A549 (cell line): ENCODE measurements around the gene TESPA1. TPM values are rescaled to one million over a fixed set of nuclear protein-coding genes. Genes with fewer than 3 reads are reported as not detected.

Experiments used
- ATAC-seq, 2 experiments: fragments of 200-7000 bp in 1 of 2; fragments of >200 bp in 1 of 2; cut with Nextera tagmentation in 1 of 2; cut with Tn5 transposase in 1 of 2; 3 replicates each; pipeline versions ENCODE4 v1.8.0 to v1.9.1; 2018 to 2020; ENCODE audit warnings: mild to moderate bottlenecking in 1 of 2, moderate library complexity in 1 of 2
- CTCF ChIA-PET: fragments of 300-600 bp; sonication (Branson Sonifier 250); formaldehyde crosslinking; extraction: SDS; loops from one replicate; lab custom pipeline; 2021; ENCODE audit warnings: antibody characterized with exemption, inconsistent platforms; lab: Yijun Ruan, JAX
- POLR2A ChIA-PET: fragments of 350-600 bp; formaldehyde crosslinking; extraction: SDS; loops from one replicate; lab custom pipeline; 2021; ENCODE audit warnings: antibody characterized with exemption, inconsistent platforms; lab: Yijun Ruan, JAX
- DNase-seq, 2 experiments: peaks; one replicate each; pipeline versions ENCODE4 v3.0.0 to v3.0.0-alpha.2; 2011 to 2016; ENCODE audit warnings: low read depth in 1 of 2, low spot score in 1 of 2
- FAIRE-seq: peaks from 2 replicates; lab custom pipeline; 2011; peaks lifted over from hg19 to GRCh38; lab: Jason Lieb, UNC
- H3K27ac ChIP-seq, 2 experiments: fragments of >200 bp; sonication (Bioruptor Twin); formaldehyde crosslinking; 3 replicates each; pipeline ENCODE4 v1.5.1; 2016 to 2017
- H3K4me1 ChIP-seq: fragments of >200 bp; sonication (Bioruptor Twin); formaldehyde crosslinking; 3 replicates; pipeline ENCODE4 v1.6.1; 2016
- H3K4me2 ChIP-seq: fragments of >200 bp; sonication (Bioruptor Twin); formaldehyde crosslinking; 3 replicates; pipeline ENCODE4 v1.6.1; 2016
- H3K4me3 ChIP-seq: fragments of >200 bp; sonication (Bioruptor Twin); formaldehyde crosslinking; 3 replicates; pipeline ENCODE4 v1.5.1; 2016
- H3K9me3 ChIP-seq: fragments of >200 bp; sonication (Bioruptor Twin); formaldehyde crosslinking; 3 replicates; pipeline ENCODE4 v1.6.1; 2016
- BCL3 ChIP-seq: fragments of >200 bp; sonication (Bioruptor Twin); formaldehyde crosslinking; IDR thresholded peaks from 3 replicates; pipeline ENCODE4 v1.6.1; 2016
- BHLHE40 ChIP-seq: IDR thresholded peaks from 2 replicates; pipeline ENCODE4 v1.6.1; 2012; ENCODE audit warnings: low read depth, low read length, inconsistent platforms
- CBX8 ChIP-seq: fragments of 200-600 bp; sonication (generic); IDR thresholded peaks from 2 replicates; pipeline ENCODE4 v1.6.1; 2016
- CHD4 ChIP-seq: fragments of 200-600 bp; sonication (generic); IDR thresholded peaks from 2 replicates; pipeline ENCODE4 v1.6.1; 2016; ENCODE audit warnings: antibody characterized with exemption, mild to moderate bottlenecking, borderline replicate concordance
- EHMT2 ChIP-seq: fragments of 200-600 bp; sonication (generic); IDR thresholded peaks from 2 replicates; pipeline ENCODE4 v1.6.1; 2016; ENCODE audit warnings: antibody characterized with exemption, low read depth, mild to moderate bottlenecking, moderate library complexity
- FOSB ChIP-seq: fragments of 250-450 bp; sonication (Bioruptor Pico); IDR thresholded peaks from 2 replicates; pipeline ENCODE4 v1.5.0; 2020; ENCODE audit warnings: mild to moderate bottlenecking, moderate library complexity
- FOSL2 ChIP-seq, 2 experiments: fragments of 450-650 bp in 1 of 2; fragments of >200 bp in 1 of 2; sonication (Bioruptor Twin) in 1 of 2; formaldehyde crosslinking; IDR thresholded peaks; 2 replicates each; pipeline versions ENCODE4 v1.5.0 to v1.6.1; 2016 to 2020; ENCODE audit warnings: mild to moderate bottlenecking in 1 of 2, moderate library complexity in 1 of 2
- HES2 ChIP-seq: fragments of >200 bp; sonication (Bioruptor Twin); formaldehyde crosslinking; IDR thresholded peaks from 2 replicates; pipeline ENCODE4 v1.6.1; 2016
- HMGXB4 ChIP-seq: fragments of 250-450 bp; sonication (Bioruptor Pico); IDR thresholded peaks from 2 replicates; pipeline ENCODE4 v1.5.0; 2021; ENCODE audit warnings: mild to moderate bottlenecking, moderate library complexity, borderline replicate concordance
- JUNB ChIP-seq: fragments of >200 bp; sonication (Bioruptor Twin); formaldehyde crosslinking; IDR thresholded peaks from 2 replicates; pipeline ENCODE4 v1.6.1; 2016
- MAFK ChIP-seq: fragments of 450-650 bp; IDR thresholded peaks from 2 replicates; pipeline ENCODE4 v1.6.1; 2014; ENCODE audit not compliant: partially characterized antibody
- MAZ ChIP-seq: fragments of 150-350 bp; IDR thresholded peaks from 2 replicates; pipeline ENCODE4 v1.6.1; 2014; ENCODE audit warnings: antibody characterized with exemption, low read depth, low read length, borderline replicate concordance
- MYC ChIP-seq: IDR thresholded peaks from 2 replicates; pipeline ENCODE4 v1.6.1; 2012; ENCODE audit warnings: mild to moderate bottlenecking, inconsistent platforms, low read length, improper control_type of control experiment, borderline replicate concordance
- POLR2A ChIP-seq: IDR thresholded peaks from 2 replicates; pipeline ENCODE4 v1.6.1; 2012; ENCODE audit warnings: mild to moderate bottlenecking, low read length
- POLR2AphosphoS2 ChIP-seq: conservative IDR thresholded peaks from 2 replicates; pipeline ENCODE4 v1.6.1; 2012; ENCODE audit warnings: low read length, improper control_type of control experiment, inconsistent platforms
- RCOR1 ChIP-seq: fragments of 150-350 bp; IDR thresholded peaks from 2 replicates; pipeline ENCODE4 v1.6.1; 2014; ENCODE audit warnings: antibody characterized with exemption, low read length, low read depth
- REST ChIP-seq: fragments of 200-600 bp; sonication (generic); IDR thresholded peaks from 2 replicates; pipeline ENCODE4 v1.6.1; 2016; ENCODE audit warnings: antibody characterized with exemption, mild to moderate bottlenecking, moderate library complexity
- RFX5 ChIP-seq: fragments of 450-650 bp; IDR thresholded peaks from 2 replicates; pipeline ENCODE4 v1.7.1; 2014; ENCODE audit warnings: antibody characterized with exemption, mild to moderate bottlenecking, moderate library complexity
- SMC3 ChIP-seq: fragments of >200 bp; sonication (Bioruptor Twin); formaldehyde crosslinking; IDR thresholded peaks from 3 replicates; pipeline ENCODE4 v1.6.1; 2018; ENCODE audit warnings: inconsistent platforms
- SREBF2 ChIP-seq: fragments of 450-650 bp; IDR thresholded peaks from 2 replicates; pipeline ENCODE4 v1.6.1; 2014; ENCODE audit warnings: mild to moderate bottlenecking, moderate library complexity
- USF2 ChIP-seq: fragments of 450-650 bp; IDR thresholded peaks from 2 replicates; pipeline ENCODE4 v1.6.1; 2014; ENCODE audit warnings: antibody characterized with exemption
- ZNF302 ChIP-seq: fragments of 250-450 bp; sonication (Bioruptor Pico); IDR thresholded peaks from 2 replicates; pipeline ENCODE4 v1.9.0; 2021; ENCODE audit warnings: inconsistent platforms, mild to moderate bottlenecking, moderate library complexity
- WGBS: methylation state at CpG from one replicate; pipeline ENCODE4 v1.1.6; 2017; ENCODE audit errors: missing lambda C conversion rate; 5-methylcytosine and 5-hydroxymethylcytosine counted together
- polyA plus RNA-seq, 4 experiments: library from polyadenylated mRNA; depleted of rRNA in 3 of 4; stranded (reverse); fragments of >200 nt; fragmentation: RNase III in 1 of 4; extraction: RNeasy Plus Mini Kit Qiagen cat#74134 plus additional on column Dnase treatment in 1 of 4; gene quantifications; 2 replicates in 3 of 4; 3 replicates in 1 of 4; pipeline ENCODE4 v1.2.3, GENCODE V29; 2011 to 2017

The TESPA1 gene
- polyA plus RNA-seq, 2 of the 4 experiments (the other 2 are of a cell fraction): not detected

- CTCF ChIA-PET: interaction anchor here (1.6 kb wide), 1 partner anchor 10 kb away, joined by 5 read pairs; no protein-coding TSS in a partner anchor
- 16% methylated on average over 3 of the region's 3 CpGs for WGBS
- Histone ChIP-seq H3K4me1 (no peaks in the 10 kb centered on the region), H3K27ac (no peak overlapping the region), H3K9me3 (no peaks in the 10 kb centered on the region), H3K4me2 (no peak overlapping the region), H3K4me3 (no peak overlapping the region)
- FAIRE-seq (no peak), ATAC-seq (no peak), DNase-seq (no peak)
- POLR2A ChIA-PET: no interaction called here
- TF ChIP-seq CHD4 (no peak), POLR2AphosphoS2 (no peak), FOSL2 (IDR thresholded peaks at IDR 0.05) (no peak), FOSL2 (CRISPR knock-in tag; IDR thresholded peaks at IDR 0.05) (no peak), ZNF302 (no peak), MAZ (no peak), MYC (no peak), SMC3 (no peak), USF2 (no peak)
These were observed 32.9 kb upstream of the TESPA1 start for GRCh38 chr12:55017416-55017925.

- TF ChIP-seq REST: no peak
- no peak for TF ChIP-seq RCOR1
- no peak for TF ChIP-seq MAFK
- TF ChIP-seq EHMT2: no peak
- no peak for TF ChIP-seq FOSB (CRISPR knock-in tag)
- CTCF ChIA-PET: interaction anchor here (0.8 to 2.1 kb wide), 4 partner anchors 16 to 64 kb away, joined by 3 to 9 read pairs (median 6); no protein-coding TSS in a partner anchor
- no peak overlapping the region for H3K4me3 ChIP-seq
- POLR2A ChIA-PET: no interaction called here
- FAIRE-seq: no peak
- H3K9me3 ChIP-seq: no peaks in the 10 kb centered on the region
- no peak for ATAC-seq
- no peak overlapping the region for H3K27ac ChIP-seq
- no peaks in the 10 kb centered on the region for H3K4me1 ChIP-seq
- WGBS: 3% methylated on average over 6 of the region's 6 CpGs
- DNase-seq: no peak
- no peak overlapping the region for H3K4me2 ChIP-seq
These were observed 24.5 kb upstream of the TESPA1 start for GRCh38 chr12:55008944-55009585.

- ChIA-PET POLR2A (no interaction called here), CTCF (interaction anchor here (1.0 to 3.7 kb wide), 4 partner anchors 9 to 253 kb away, joined by 3 to 14 read pairs (median 8); no protein-coding TSS in a partner anchor)
- no peak overlapping the region for H3K4me2 ChIP-seq
- no peak for FAIRE-seq
- TF ChIP-seq BHLHE40: no peak
- no peak for TF ChIP-seq CBX8
- no peak for TF ChIP-seq RCOR1
- no peak for TF ChIP-seq BCL3
- TF ChIP-seq MAZ: no peak
- no peak for TF ChIP-seq HMGXB4 (CRISPR knock-in tag)
- TF ChIP-seq POLR2A: no peak
- TF ChIP-seq SREBF2: no peak
- no peak for TF ChIP-seq ZNF302
- TF ChIP-seq RFX5: no peak
- TF ChIP-seq JUNB: no peak
- no peak for TF ChIP-seq HES2
- TF ChIP-seq FOSL2 (IDR thresholded peaks at IDR 0.05): no peak
- TF ChIP-seq FOSL2 (CRISPR knock-in tag; IDR thresholded peaks at IDR 0.05): no peak
- WGBS: 5% methylated on average over 2 of the region's 2 CpGs
- no peak for DNase-seq
- no peak overlapping the region for H3K27ac ChIP-seq
- no peak overlapping the region for H3K4me3 ChIP-seq
- H3K4me1 ChIP-seq: no peaks in the 10 kb centered on the region
- ATAC-seq: no peak
- H3K9me3 ChIP-seq: no peaks in the 10 kb centered on the region
These were observed 17.8 kb upstream of the TESPA1 start for GRCh38 chr12:55002355-55002754.
